Heart left ventricle (tissue), 13 donors: Measurements from ENCODE around the gene VCL.

Source experiments
- POLR2A ChIP-seq, 2 donors: fragments of 450-650 bp; IDR thresholded peaks; one replicate each; pipeline ENCODE4 v1.6.1; 2017; ENCODE audit warnings: antibody characterized with exemption in 2 of 2, mild to moderate bottlenecking in 2 of 2, moderate library complexity in 2 of 2
- TF ChIP-seq, protein P1 (sequence below), 12 donors: fragments of 200-600 bp; sonication (generic) in 4 of 12; IDR thresholded peaks; one replicate each; pipeline versions ENCODE4 v1.5.0 to v1.8.0; 2018 to 2022; ENCODE audit warnings: antibody characterized with exemption in 12 of 12, mild to moderate bottlenecking in 5 of 12
- donor health status: ischemic (EF 13 %, LVEDD 7.1; RV severe dilation, severe dysfunction).
- donor health status: DM: no; HTN: yes; CAD: no.
- donor health status: DM: no; HTN: no; CAD: no.
- donor health status: ischemic (EF 25% LVEDD 6.9; RV normal size, moderate dysfunction).
- donor health status: ischemic (EF 25% LVEDD 5.7; RV mildly dilated, moderate dysfunction).
- donor health status: ischemic (EF 35%, LVEDD 5.7; RV mildly dilated, moderate dysfunction).
- donor health status: nonischemic (EF 11% LVEDD 7.7; RV severe dilation, severe dysfunction).
- donor health status: DM: yes; HTN: yes; CAD: no.
- donor health status: PGD.
- donor health status: ischemic (EF 29% LVEDD 5.4; RV normal size, mild dysfunction).
- donor health status: nonischemic (EF 23%, LVEDD 6.1; RV moderate dilation, normal function).

DNA sequence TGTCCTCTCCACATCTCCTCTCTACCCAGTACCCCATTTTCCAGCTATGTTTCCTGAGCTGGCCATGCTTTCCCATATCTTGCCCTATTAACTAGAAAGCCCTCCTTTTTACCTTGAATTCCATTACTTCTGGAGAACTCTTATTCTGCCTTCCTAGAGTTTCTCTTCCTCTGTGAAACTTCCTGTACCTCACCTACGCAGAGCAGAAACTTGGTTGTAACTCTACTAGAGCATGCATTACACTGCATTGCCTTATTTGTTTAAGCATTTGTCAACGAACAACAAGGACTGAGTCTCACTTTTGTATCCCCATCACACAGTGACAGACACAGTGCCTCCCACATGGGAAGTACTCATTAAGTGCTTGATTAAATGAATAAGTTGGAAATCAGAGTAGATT, 36.4 kb downstream of the VCL start:
- no peak for TF ChIP-seq POLR2A (IDR thresholded peaks at IDR 0.05)
- TF ChIP-seq, protein P1, sequence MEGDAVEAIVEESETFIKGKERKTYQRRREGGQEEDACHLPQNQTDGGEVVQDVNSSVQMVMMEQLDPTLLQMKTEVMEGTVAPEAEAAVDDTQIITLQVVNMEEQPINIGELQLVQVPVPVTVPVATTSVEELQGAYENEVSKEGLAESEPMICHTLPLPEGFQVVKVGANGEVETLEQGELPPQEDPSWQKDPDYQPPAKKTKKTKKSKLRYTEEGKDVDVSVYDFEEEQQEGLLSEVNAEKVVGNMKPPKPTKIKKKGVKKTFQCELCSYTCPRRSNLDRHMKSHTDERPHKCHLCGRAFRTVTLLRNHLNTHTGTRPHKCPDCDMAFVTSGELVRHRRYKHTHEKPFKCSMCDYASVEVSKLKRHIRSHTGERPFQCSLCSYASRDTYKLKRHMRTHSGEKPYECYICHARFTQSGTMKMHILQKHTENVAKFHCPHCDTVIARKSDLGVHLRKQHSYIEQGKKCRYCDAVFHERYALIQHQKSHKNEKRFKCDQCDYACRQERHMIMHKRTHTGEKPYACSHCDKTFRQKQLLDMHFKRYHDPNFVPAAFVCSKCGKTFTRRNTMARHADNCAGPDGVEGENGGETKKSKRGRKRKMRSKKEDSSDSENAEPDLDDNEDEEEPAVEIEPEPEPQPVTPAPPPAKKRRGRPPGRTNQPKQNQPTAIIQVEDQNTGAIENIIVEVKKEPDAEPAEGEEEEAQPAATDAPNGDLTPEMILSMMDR (IDR thresholded peaks at IDR 0.05), result no peak
